Measurements from ENCODE around the gene TMEM212.
"Not testable (repeated sequence)": the region's sequence is repeated elsewhere in the genome, so short reads cannot be mapped to it uniquely, and the experiment has no call there.

The TMEM212 gene

GRCh38 chr3:171858770-171859169, 15.6 kb downstream of the TMEM212 start:
- not testable (repeated sequence) for DNase-seq (ENCODE audit: low read depth in 2 of 2)

- peak; percentile 69 to 71 for DNase-seq (ENCODE audit: low read depth in 2 of 2)
These were observed 17.8 kb downstream of the TMEM212 start for GRCh38 chr3:171860830-171861535.

GRCh38 chr3:171862392-171862791, 19.2 kb downstream of the TMEM212 start:
- DNase-seq (ENCODE audit: low read depth in 2 of 2), result no peak

DNA sequence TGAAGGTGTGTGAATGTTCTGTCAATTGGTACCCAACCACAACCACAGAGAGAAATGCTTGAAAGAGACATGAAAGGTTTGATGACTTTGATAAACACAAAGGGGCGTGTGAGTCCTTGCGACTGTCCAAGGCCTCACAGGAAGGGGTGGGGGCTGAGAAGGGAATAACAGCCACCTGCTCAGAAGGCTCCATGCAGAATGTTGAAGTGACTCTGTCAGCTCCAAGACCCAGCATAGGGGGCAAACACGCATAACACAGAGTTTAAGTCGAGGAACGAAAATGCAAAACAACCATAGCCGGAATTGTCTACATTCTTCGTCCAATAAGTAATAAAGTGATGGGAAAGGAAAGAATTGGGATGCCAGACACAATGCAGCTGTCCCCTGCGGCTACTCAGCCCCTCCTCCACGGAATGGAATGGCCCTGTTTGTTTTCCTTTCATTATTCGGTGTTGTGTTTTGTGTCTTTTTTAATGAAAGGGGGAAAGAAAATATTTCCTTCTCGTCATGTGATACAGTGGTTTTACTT, 19.9 kb downstream of the TMEM212 start:
- no peak for DNase-seq (ENCODE audit: low read depth in 2 of 2)

DNA sequence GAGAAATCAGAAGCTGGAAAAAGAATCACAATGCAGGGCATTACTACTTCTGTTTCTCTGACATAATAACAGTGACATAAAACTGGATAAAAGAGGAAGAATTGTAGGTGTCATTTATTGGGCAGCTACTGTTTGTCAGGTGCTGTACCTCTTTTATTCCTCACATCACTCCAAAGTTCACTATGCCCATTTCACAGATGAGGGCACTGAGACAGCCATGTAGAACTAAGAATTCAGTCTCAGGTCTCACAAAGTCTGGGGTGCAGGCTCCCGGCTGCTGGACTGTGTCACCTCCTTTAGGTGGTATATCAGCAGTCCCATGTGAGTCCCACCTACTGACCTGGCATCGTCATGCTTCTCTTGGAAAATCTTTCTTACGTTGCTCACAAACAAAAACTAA, 20.8 kb downstream of the TMEM212 start:
- no peak for DNase-seq (ENCODE audit: low read depth in 2 of 2)

GRCh38 chr3:171865191-171865865, 22.2 kb downstream of the TMEM212 start:
- DNase-seq (ENCODE audit: low read depth in 2 of 2), result no peak

DNA sequence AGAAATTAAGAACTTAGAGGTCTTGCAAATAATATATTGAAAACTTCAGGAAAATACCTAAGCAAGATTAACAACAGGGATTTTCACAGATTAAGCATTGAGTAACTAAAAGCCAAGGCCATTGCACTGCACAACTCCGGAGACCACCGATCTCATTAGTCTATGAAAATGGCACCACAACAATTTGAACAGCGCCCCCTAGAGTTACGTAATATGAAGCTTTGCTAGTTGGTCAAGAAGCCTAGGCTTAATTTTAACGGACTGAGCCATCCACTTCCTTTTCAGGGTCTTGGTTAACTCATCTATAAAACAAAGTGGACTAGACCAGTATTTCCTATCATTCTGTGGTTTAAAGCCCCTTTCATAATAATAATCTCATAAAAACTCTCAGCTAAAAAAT, 24.8 kb downstream of the TMEM212 start:
- no peak for DNase-seq (ENCODE audit: low read depth in 2 of 2)

GRCh38 chr3:171871392-171872274, 28.5 kb downstream of the TMEM212 start:
- no peak for DNase-seq (ENCODE audit: low read depth in 2 of 2)

- DNase-seq (ENCODE audit: low read depth in 2 of 2), result no peak
These were observed 30.4 kb downstream of the TMEM212 start for GRCh38 chr3:171873580-171873979.

GRCh38 chr3:171874251-171874681, 31.1 kb downstream of the TMEM212 start:
- peak; percentile 98 for DNase-seq (ENCODE audit: low read depth in 2 of 2)

DNA sequence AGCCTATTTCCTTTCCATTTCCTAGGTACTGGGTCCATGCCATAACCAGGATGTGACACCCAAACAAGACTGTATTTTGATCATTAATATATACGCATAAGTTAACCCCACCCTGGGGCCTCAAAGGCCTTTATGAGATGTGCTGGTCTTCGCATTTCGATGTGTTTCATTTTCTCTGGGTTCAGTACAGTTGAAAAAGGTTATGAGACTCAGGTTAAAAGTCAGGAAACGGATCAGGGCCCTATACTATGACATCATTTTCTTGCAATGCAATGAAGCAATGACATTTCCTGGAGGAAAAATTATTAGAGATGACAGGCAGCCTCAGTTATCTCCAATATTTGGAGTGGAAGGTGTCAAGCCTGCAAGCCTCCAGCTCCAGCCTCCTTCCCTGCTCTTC, 31.7 kb downstream of the TMEM212 start:
- DNase-seq (ENCODE audit: low read depth in 2 of 2), result no peak

GRCh38 chr3:171875923-171876412, 32.8 kb downstream of the TMEM212 start:
- no peak for DNase-seq (ENCODE audit: low read depth in 2 of 2)

DNA sequence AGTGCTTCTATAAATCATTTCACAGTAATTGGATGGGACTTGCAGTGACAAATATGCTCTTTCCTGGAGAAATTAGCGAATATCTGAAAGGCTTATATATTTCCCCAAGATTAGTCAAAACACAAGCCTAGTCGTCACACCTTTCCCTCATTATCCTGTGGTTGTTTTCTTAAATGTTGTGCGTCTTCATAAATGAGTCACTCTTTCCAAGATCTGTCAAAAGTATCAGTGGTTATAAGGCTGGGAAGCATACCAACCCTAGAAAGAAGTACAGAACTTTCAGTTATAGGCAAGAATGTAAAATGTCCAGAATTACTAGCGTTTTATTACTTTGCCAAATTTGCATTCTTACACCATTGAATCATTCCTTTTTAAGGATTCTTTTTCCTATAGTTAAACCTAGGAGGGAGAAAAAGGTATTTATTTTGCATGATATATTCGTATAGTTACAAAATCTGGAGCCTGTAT, 33.6 kb downstream of the TMEM212 start:
- peak; percentile 97 for DNase-seq (ENCODE audit: low read depth in 2 of 2)

DNA sequence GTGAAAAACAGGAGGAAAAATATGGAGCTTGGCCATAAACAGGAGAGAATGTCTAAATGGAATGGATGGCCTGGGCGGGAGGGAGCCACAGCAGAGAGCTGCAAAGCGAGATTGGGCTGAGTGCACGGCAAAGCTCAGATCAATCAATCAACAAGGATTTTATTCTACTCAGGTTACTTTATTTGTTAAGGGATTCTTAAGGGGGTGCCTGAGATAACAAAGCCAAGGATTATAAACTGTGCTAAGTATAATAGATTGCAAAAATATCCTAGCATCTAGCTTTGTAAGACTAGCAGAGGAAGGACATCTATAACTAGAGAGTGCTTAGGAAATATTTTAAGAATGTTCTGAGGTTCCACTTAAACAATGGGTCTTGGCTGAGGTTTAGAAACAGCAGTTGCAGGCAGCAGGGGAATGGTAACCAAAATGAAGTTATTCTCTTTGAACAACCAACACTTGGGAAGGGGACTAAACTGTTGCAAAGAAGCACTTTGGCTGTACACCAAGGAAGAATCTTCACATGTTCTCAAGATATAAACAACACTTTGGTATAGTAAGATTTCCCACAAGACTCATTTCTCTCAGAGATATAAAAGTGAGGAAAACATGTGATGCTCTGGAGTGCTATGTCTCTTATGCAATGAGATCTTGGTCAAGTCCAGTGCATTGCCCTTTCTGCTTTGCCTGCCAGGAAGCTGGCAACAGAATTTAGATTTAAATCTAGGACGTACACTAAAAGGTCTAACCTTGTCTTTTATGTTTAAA, 35.5 kb downstream of the TMEM212 start:
- DNase-seq (ENCODE audit: low read depth in 2 of 2), result peak; percentile 62 to 64

DNA sequence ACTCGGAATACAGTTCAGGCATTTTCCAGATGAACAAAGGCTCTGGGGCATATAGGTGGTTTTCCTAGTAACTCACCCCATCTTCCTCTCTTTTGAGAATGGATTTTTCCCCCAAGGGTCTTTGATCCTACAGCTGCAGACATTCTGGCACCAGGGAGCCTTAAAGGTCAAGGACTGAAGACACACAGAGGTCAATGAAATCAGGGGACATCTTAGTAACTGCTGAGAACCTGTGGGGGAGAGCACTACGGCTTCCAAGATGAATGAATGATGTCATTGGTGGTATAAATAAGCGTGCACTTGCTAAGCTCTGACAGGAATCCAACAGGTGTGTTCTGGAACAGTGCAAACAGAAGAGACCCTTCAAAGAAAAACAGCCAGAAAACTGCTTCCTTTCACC, 36.3 kb downstream of the TMEM212 start:
- no peak for DNase-seq (ENCODE audit: low read depth in 2 of 2)

DNA sequence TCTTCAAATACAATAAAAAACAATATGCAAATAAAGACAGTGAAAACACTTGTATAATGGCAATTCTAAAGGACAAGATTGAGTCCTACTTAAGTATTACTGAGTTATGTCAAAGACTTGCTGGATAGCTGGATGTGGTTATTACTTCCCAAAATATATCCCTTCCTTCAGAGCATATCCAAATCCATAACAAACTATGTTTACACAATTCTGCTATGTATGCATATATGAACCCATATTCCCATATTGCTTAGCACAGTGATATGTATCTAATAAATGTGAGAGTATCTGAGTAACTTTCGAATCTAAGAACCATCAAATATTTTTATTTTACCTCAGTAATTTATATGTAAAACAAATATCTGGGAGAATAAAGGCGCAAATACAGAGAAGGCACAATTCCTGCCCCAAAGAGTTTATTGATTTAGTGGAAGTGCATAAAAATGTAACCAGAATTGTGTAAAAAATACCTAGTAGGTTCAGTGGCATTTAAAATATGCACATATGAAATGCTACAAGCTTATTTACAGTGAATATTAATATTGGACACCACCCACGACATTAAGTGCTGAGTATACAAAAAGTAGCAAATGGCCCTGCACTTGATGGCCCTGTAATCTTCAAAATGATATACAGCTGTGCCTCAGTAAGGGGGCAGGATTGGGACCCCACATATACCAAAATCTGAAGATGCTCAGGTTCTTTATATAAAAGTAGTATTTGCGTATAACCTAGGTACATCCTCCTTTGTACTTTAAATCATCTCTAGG, 37.1 kb downstream of the TMEM212 start:
- no peak for DNase-seq (ENCODE audit: low read depth in 2 of 2)

DNA sequence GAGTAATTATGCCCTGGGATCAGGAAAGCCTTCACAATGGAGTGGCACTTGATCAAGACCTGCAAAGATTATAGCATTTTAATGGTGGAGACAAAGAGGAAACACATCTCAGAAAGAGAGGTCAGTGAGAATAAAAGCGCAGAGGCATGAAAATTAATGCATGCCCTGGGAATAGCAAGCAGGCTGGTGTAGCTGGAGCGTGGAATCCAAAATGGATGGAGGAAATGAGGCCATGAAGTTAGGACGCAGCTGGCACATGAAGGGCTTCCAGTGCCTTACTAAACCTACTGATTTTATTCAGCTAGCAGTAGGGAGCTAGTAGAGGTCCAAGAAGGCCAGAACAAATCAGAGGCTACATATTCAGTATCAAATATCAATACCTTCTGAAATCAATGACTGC, 38.1 kb downstream of the TMEM212 start:
- DNase-seq (ENCODE audit: low read depth in 2 of 2), result no peak

GRCh38 chr3:171883257-171883892, 40.2 kb downstream of the TMEM212 start:
- no peak for DNase-seq (ENCODE audit: low read depth in 2 of 2)

- no peak for DNase-seq (ENCODE audit: low read depth in 2 of 2)
These were observed 40.7 kb downstream of the TMEM212 start for GRCh38 chr3:171883893-171884279.

GRCh38 chr3:171888466-171888865, 45.3 kb downstream of the TMEM212 start:
- no peak for DNase-seq (ENCODE audit: low read depth in 2 of 2)

Measured in fibroblast of skin of left quadriceps (primary cell).